ENCODE data around the gene FAM167B.

- TF ChIP-seq, protein P1, sequence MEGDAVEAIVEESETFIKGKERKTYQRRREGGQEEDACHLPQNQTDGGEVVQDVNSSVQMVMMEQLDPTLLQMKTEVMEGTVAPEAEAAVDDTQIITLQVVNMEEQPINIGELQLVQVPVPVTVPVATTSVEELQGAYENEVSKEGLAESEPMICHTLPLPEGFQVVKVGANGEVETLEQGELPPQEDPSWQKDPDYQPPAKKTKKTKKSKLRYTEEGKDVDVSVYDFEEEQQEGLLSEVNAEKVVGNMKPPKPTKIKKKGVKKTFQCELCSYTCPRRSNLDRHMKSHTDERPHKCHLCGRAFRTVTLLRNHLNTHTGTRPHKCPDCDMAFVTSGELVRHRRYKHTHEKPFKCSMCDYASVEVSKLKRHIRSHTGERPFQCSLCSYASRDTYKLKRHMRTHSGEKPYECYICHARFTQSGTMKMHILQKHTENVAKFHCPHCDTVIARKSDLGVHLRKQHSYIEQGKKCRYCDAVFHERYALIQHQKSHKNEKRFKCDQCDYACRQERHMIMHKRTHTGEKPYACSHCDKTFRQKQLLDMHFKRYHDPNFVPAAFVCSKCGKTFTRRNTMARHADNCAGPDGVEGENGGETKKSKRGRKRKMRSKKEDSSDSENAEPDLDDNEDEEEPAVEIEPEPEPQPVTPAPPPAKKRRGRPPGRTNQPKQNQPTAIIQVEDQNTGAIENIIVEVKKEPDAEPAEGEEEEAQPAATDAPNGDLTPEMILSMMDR (IDR thresholded peaks at IDR 0.05) = no peak
- no peak for TF ChIP-seq POLR2A (IDR thresholded peaks at IDR 0.05)
Measured at GRCh38 chr1:32231843-32232432, 15.1 kb upstream of the FAM167B start.
